ENCODE measurements around the gene PLEKHA7.

Gene PLEKHA7

GRCh38 chr11:16839821-16840220 lies 174.4 kb downstream of the PLEKHA7 start (continued):
- no peak for TF ChIP-seq ZNF70 (CRISPR knock-in tag; IDR thresholded peaks at IDR 0.05)
- no peak for TF ChIP-seq OSR1 (CRISPR knock-in tag; IDR thresholded peaks at IDR 0.05)
- TF ChIP-seq ZC3H10 (CRISPR knock-in tag; IDR thresholded peaks at IDR 0.05) = no peak

- TF ChIP-seq OSR1 (CRISPR knock-in tag; IDR thresholded peaks at IDR 0.05) = no peak
- ATAC-seq = no peak
These were observed 179.8 kb downstream of the PLEKHA7 start for GRCh38 chr11:16834384-16834783.

- TF ChIP-seq ZFP30 (CRISPR knock-in tag; IDR thresholded peaks at IDR 0.05) (no peak), GLIS3 (CRISPR knock-in tag; IDR thresholded peaks at IDR 0.05) (no peak), ZNF565 (CRISPR knock-in tag; conservative IDR thresholded peaks at IDR 0.05; ENCODE audit: low read depth) (no peak), ZFP3 (CRISPR knock-in tag; IDR thresholded peaks at IDR 0.05) (no peak), RARB (CRISPR knock-in tag; IDR thresholded peaks at IDR 0.05) (no peak), SNAI2 (CRISPR knock-in tag; IDR thresholded peaks at IDR 0.05) (no peak), PATZ1 (CRISPR knock-in tag; IDR thresholded peaks at IDR 0.05; ENCODE audit: borderline replicate concordance) (no peak), ESRRG (CRISPR knock-in tag; IDR thresholded peaks at IDR 0.05) (no peak), POU6F1 (CRISPR knock-in tag; IDR thresholded peaks at IDR 0.05; ENCODE audit: borderline replicate concordance, low read depth) (no peak), CSRNP3 (CRISPR knock-in tag; IDR thresholded peaks at IDR 0.05) (no peak), PPARA (CRISPR knock-in tag; IDR thresholded peaks at IDR 0.05; ENCODE audit: borderline replicate concordance) (no peak), CSDC2 (CRISPR knock-in tag; IDR thresholded peaks at IDR 0.05) (no peak), ZNF8 (CRISPR knock-in tag; IDR thresholded peaks at IDR 0.05) (no peak), OSR1 (CRISPR knock-in tag; IDR thresholded peaks at IDR 0.05) (no peak), ISL1 (CRISPR knock-in tag; IDR thresholded peaks at IDR 0.05) (no peak), ZNF70 (CRISPR knock-in tag; IDR thresholded peaks at IDR 0.05) (no peak), TSHZ2 (CRISPR knock-in tag; IDR thresholded peaks at IDR 0.05) (no peak), ZC3H10 (CRISPR knock-in tag; IDR thresholded peaks at IDR 0.05) (no peak)
- no peak for ATAC-seq
These were observed 181.2 kb downstream of the PLEKHA7 start for GRCh38 chr11:16833026-16833425.

- no peak for TF ChIP-seq ZC3H10 (CRISPR knock-in tag; IDR thresholded peaks at IDR 0.05)
- no peak for TF ChIP-seq ISL1 (CRISPR knock-in tag; IDR thresholded peaks at IDR 0.05)
- no peak for TF ChIP-seq CSDC2 (CRISPR knock-in tag; IDR thresholded peaks at IDR 0.05)
- no peak for TF ChIP-seq ZNF8 (CRISPR knock-in tag; IDR thresholded peaks at IDR 0.05)
- no peak for TF ChIP-seq ESRRG (CRISPR knock-in tag; IDR thresholded peaks at IDR 0.05)
- TF ChIP-seq BACH2 (CRISPR knock-in tag; IDR thresholded peaks at IDR 0.05; ENCODE audit: borderline replicate concordance) = no peak
- TF ChIP-seq SNAI2 (CRISPR knock-in tag; IDR thresholded peaks at IDR 0.05) = no peak
- no peak for TF ChIP-seq ZNF565 (CRISPR knock-in tag; conservative IDR thresholded peaks at IDR 0.05; ENCODE audit: low read depth)
- TF ChIP-seq RARB (CRISPR knock-in tag; IDR thresholded peaks at IDR 0.05) = no peak
- no peak for TF ChIP-seq ZFP3 (CRISPR knock-in tag; IDR thresholded peaks at IDR 0.05)
- no peak for TF ChIP-seq PATZ1 (CRISPR knock-in tag; IDR thresholded peaks at IDR 0.05; ENCODE audit: borderline replicate concordance)
- no peak for TF ChIP-seq TCF4 (CRISPR knock-in tag; IDR thresholded peaks at IDR 0.05; ENCODE audit: borderline replicate concordance)
- no peak for TF ChIP-seq OSR1 (CRISPR knock-in tag; IDR thresholded peaks at IDR 0.05)
- TF ChIP-seq POU6F1 (CRISPR knock-in tag; IDR thresholded peaks at IDR 0.05; ENCODE audit: borderline replicate concordance, low read depth) = no peak
- no peak for TF ChIP-seq CREB5 (CRISPR knock-in tag; IDR thresholded peaks at IDR 0.05; ENCODE audit: low read depth)
- no peak for TF ChIP-seq ZNF70 (CRISPR knock-in tag; IDR thresholded peaks at IDR 0.05)
- TF ChIP-seq PPARA (CRISPR knock-in tag; IDR thresholded peaks at IDR 0.05; ENCODE audit: borderline replicate concordance) = no peak
- ATAC-seq = no peak
These were observed 182.0 kb downstream of the PLEKHA7 start for GRCh38 chr11:16832193-16832539.

Data from SK-N-SH treated with all-trans-retinoic acid at 6 μM for 48 hours (cell line).